COLO668 (cell line): ENCODE results near the gene GSKIP.

Source experiments
- DNase-seq: peaks from one replicate; lab custom pipeline; 2025; ENCODE audit not compliant: unreplicated experiment; lab: John Stamatoyannopoulos, UW

Gene GSKIP

GRCh38 chr14:96376093-96376492 lies 12.8 kb downstream of the GSKIP start:
- DNase-seq = no peak

- no peak for DNase-seq
Measured at GRCh38 chr14:96380735-96381134, 17.4 kb downstream of the GSKIP start.

GRCh38 chr14:96383445-96383844 lies 20.1 kb downstream of the GSKIP start:
- DNase-seq = no peak

- DNase-seq = no peak
Measured at GRCh38 chr14:96384053-96384452, 20.7 kb downstream of the GSKIP start.

GRCh38 chr14:96384740-96385139 lies 21.4 kb downstream of the GSKIP start:
- no peak for DNase-seq

DNA sequence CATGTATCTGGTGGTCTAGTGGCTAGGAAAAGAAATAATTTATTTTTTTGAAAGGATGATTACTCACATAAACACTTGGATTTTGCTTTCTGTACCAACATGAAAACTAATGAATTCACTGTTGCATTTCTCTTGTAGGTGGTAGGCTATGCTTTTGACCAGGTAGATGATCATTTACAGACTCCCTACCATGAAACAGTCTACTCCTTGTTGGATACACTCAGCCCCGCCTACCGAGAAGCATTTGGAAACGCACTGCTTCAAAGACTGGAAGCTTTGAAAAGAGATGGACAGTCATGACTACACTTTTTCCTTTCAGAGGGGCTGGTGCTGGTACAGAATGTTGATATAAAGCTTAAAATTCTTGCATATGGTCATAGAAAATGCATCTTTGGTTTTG lies 22.1 kb downstream of the GSKIP start:
- DNase-seq = no peak

GRCh38 chr14:96390965-96391292 lies 27.6 kb downstream of the GSKIP start:
- DNase-seq = no peak

- DNase-seq = peak; percentile 99
Measured at GRCh38 chr14:96391293-96392118, 28.2 kb downstream of the GSKIP start.

DNA sequence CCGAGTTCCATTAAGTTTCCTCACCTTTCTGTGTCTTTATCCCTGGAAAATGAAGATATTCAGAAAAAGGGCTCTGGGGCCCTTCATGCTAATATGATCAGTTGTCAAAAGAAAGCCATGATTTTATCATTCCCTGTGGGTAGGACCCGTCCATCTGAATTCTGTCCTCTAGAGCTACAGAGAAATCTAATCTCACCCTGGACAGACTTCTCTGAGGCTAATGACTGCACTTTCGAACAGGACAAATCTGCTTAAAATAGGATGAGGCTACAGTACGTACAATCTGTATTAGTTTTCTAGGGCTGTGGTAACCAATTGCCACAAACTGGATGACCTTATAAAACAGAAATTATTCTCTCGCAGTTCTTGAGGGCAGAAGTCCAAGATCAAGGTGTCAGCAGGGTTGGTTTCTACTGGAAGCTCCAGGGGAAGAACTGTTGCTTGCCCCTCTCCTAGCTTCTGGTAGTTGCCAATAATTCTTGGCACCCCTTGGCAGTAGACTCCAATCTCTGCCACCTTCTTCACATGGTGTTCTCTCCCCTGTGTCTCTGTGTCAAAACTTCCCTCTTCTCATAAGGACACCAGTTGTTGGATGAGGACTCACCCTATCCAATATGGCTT lies 29.9 kb downstream of the GSKIP start:
- no peak for DNase-seq

DNA sequence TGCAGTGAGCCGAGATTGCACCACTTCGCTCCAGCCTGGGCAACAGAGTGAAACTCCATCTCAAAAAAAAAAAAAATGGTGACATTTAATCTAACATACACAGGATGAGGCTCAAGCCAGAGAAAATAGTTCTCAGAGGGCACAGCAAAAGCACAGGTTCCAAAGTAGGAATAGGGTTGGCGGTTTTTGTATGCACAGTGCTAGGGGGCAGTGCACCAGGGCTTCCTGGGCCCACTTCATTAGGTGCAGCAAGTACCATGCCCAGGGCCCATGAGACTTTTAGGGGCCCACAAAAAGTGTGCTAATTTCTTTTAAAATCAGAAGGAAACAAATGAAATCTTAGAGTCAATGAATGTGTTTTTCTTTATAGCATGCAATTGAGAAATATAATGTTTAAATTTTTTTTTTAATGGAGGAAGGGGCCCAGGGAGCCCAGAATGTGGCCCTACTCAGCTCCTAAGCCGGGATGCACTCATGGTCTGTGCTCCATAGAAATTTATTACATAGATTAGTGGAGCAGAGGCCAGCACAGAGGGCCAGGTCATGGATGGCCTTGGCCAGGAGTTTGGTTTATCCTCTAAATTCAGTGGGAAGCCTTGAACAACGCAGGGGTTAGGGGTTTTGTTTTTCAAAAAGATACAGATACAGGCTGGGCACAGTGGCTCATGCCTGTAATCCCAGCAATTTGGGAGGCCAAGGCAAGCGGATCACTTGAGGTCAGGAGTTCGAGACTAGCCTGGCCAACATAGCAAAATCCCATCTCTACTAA lies 30.9 kb downstream of the GSKIP start:
- no peak for DNase-seq

- no peak for DNase-seq
Measured at GRCh38 chr14:96398432-96398831, 35.1 kb downstream of the GSKIP start.

- DNase-seq = no peak
Measured at GRCh38 chr14:96398921-96399320, 35.6 kb downstream of the GSKIP start.

DNA sequence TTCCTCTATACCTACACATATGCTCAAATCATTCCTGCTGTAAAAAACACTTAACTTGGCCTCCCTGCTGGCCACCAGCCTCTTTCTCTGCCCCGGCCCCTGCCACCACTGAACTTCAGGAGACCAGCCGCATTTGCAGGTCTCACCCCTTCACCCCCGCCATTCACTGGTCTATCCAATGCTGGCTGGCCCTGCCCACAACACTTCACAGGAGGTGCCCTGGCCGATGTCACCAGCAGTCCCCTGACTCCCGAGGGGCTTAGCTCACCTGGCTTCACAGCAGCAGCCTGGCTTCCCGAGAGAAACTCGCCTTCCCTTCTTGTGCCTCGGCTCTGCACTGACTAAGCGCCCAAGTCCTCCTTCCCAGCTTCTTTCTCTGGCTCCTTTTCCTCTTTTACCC lies 36.1 kb downstream of the GSKIP start:
- DNase-seq = no peak

GRCh38 chr14:96400495-96400894 lies 37.2 kb downstream of the GSKIP start:
- no peak for DNase-seq

- DNase-seq = no peak
Measured at GRCh38 chr14:96403409-96403808, 40.1 kb downstream of the GSKIP start.

GRCh38 chr14:96405677-96406076 lies 42.4 kb downstream of the GSKIP start:
- no peak for DNase-seq

GRCh38 chr14:96407935-96408570 lies 44.7 kb downstream of the GSKIP start:
- DNase-seq = no peak

GRCh38 chr14:96408608-96409007 lies 45.3 kb downstream of the GSKIP start:
- DNase-seq = no peak

DNA sequence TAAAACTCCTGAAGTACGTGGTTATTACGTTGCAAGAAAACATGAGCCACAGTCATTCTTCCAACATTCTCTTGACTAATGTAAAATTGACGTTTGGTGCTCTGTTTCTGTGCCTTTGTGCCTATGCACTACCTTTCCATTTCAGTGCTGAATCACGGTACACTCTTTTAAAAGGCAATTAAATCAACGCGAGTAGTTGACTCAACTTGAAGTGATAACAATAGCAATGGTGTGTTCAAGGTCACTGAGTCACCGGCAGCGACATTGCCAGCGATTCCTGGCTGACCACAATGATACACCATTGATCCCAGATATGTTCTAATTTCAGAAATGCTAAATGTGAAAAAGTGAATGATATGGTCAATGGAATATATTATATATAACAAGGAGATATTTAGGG lies 46.4 kb downstream of the GSKIP start:
- DNase-seq = no peak

- no peak for DNase-seq
Measured at GRCh38 chr14:96410119-96410518, 46.8 kb downstream of the GSKIP start.

DNA sequence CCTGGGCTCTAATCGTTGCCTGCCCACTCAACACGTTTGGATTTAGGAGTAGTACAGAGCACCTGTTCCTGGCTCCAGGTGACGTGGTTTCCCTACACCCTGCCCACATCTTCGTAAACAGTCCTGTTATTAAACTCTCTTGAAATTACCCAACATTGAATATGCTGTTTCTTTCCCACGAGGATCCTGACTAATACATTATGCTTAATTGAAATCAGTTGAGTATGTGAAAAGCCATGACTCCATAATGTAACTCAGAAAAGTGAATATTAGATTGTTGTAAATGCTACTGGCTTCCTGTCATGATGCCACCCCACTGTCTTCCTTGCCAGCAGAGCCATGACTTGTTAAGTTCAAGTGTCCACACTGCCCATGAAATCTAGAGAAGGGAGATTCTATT lies 50.2 kb downstream of the GSKIP start:
- no peak for DNase-seq

- DNase-seq = no peak
Measured at GRCh38 chr14:96415559-96415958, 52.2 kb downstream of the GSKIP start.
